Adrenal gland (tissue), 12 donors: ENCODE data around the gene CHRNG. TPM values are rescaled to one million over a fixed set of nuclear protein-coding genes. Genes with fewer than 3 reads are reported as not detected.

ENCODE experiments used
- DNase-seq, 7 donors: peaks; one replicate each; pipeline ENCODE4 v3.0.0-alpha.2; 2019 to 2020
- H3K27ac ChIP-seq, 5 donors: fragments of 200-600 bp; sonication (generic) in 4 of 5; 1 replicate in 3 of 5; 2 replicates in 2 of 5; pipeline versions ENCODE4 v1.5.1 to v1.8.0; 2016 to 2020; ENCODE audit warnings: mild to moderate bottlenecking in 1 of 5
- H3K27me3 ChIP-seq: fragments of 200-600 bp; 2 replicates; pipeline ENCODE4 v1.8.0; 2021
- H3K36me3 ChIP-seq, 2 donors: fragments of 200-600 bp; replicated peaks in 1 of 2; 1 replicate in 1 of 2; 2 replicates in 1 of 2; pipeline versions ENCODE4 v1.5.1 to v1.8.0; 2018 to 2022
- H3K4me1 ChIP-seq, 2 donors: fragments of 200-600 bp; replicated peaks in 1 of 2; 1 replicate in 1 of 2; 2 replicates in 1 of 2; pipeline versions ENCODE4 v1.5.1 to v1.8.0; 2018 to 2021
- H3K4me3 ChIP-seq, 4 donors: fragments of 200-600 bp; sonication (generic) in 3 of 4; one replicate each; pipeline ENCODE4 v1.5.1; 2016 to 2018
- H3K9me3 ChIP-seq, 3 donors: fragments of 200-600 bp; sonication (generic) in 1 of 3; replicated peaks in 1 of 3; 1 replicate in 2 of 3; 2 replicates in 1 of 3; pipeline versions ENCODE4 v1.5.1 to v1.8.0; 2016 to 2021
- POLR2A ChIP-seq, 2 donors: fragments of 450-650 bp; IDR thresholded peaks; one replicate each; pipeline ENCODE4 v1.6.1; 2017; ENCODE audit warnings: antibody characterized with exemption in 2 of 2, mild to moderate bottlenecking in 2 of 2, moderate library complexity in 1 of 2
- WGBS, 4 donors: extraction: QIAGEN DNeasy Blood & Tissue Kit in 2 of 4; methylation state at CpG; one replicate each; pipeline versions ENCODE4 v1.1.5 to v1.1.7; 2013 to 2017; 5-methylcytosine and 5-hydroxymethylcytosine counted together
- intact Hi-C, 2 donors: fragments of 100-400 bp; cut with DNase I; formaldehyde crosslinking; loops; one replicate each; pipeline versions ENCODE4 v1.14.1 to v1.15.0; 2022 to 2023
- polyA plus RNA-seq, 3 donors: library from polyadenylated mRNA; stranded (reverse); fragments of 200-250 nt in 2 of 3; fragments of 350-450 nt in 1 of 3; fragmentation: Illumina TruSeq in 1 of 3; extraction: RNeasy Lipid Tissue Mini Kit (QIAGEN cat#74804) in 1 of 3; gene quantifications; one replicate each; pipeline ENCODE4 v1.2.3, GENCODE V29; 2013 to 2014
- total RNA-seq, 9 donors: library from RNA; depleted of rRNA in 4 of 9; stranded (reverse); fragments of >200 nt in 4 of 9; fragments of 120-200 nt in 1 of 9; fragmentation: NEBNext Ultra II Directional in 1 of 9; extraction: Animal tissue kit (Norgen Biotek cat#: 25700) in 1 of 9; gene quantifications; one replicate each; pipeline versions ENCODE4 v1.1.0 to v1.2.4, GENCODE V29; 2013 to 2023
- TF ChIP-seq, protein P1 (sequence below), 6 experiments: fragments of 450-650 bp in 4 of 6; fragments of 200-600 bp in 2 of 6; sonication (generic) in 1 of 6; IDR thresholded peaks; 1 replicate in 5 of 6; 2 replicates in 1 of 6; pipeline versions ENCODE4 v1.5.1 to v1.8.0; 2016 to 2021; ENCODE audit warnings: antibody characterized with exemption in 6 of 6, mild to moderate bottlenecking in 2 of 6, moderate library complexity in 1 of 6
- donor health status: healthy with polysubstance abuse.
- donor health status: Bipolar disorder and iron deficiency.
- donor health status: DM: yes; HTN: yes; CAD: no.
- donor health status: DM: no; HTN: no; CAD: no.
- donor health status: DM: no; HTN: no; CAD: no.
- donor health status: DM: yes; HTN: yes; CAD: no.

Gene CHRNG
- total and polyA plus RNA-seq, 12 donors: 0.08 to 0.22 TPM; not detected in 10

DNA sequence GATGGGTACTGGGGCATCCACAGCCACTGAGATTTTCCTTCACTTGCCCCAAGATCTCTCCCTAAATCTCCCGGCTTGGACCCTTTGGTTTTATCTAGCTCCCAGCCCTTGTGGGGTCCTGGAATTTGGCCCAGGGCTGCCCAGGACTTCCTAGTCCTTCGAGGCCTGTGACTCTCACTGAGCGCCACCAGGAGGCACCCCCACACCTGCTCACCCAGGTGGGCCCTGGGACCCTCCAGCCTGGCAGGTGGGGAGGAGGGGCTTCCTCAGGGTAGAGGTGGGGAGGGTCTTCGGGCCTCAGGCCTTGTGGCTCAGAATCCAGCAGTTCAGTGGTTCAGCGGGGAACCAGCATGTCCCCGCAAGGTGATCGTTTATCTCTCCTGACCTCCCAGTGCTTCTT, 31.2 kb upstream of the CHRNG start:
- H3K4me1 ChIP-seq: peaks cover 0 to 12% of the 10 kb centered on the region in 2 donors
- no peak overlapping the region for H3K27ac ChIP-seq
- no peak overlapping the region for H3K4me3 ChIP-seq
- no peaks in the 10 kb centered on the region for H3K36me3 ChIP-seq
- H3K27me3 ChIP-seq: no peaks in the 10 kb centered on the region
- DNase-seq: no peak
- TF ChIP-seq, protein P1, sequence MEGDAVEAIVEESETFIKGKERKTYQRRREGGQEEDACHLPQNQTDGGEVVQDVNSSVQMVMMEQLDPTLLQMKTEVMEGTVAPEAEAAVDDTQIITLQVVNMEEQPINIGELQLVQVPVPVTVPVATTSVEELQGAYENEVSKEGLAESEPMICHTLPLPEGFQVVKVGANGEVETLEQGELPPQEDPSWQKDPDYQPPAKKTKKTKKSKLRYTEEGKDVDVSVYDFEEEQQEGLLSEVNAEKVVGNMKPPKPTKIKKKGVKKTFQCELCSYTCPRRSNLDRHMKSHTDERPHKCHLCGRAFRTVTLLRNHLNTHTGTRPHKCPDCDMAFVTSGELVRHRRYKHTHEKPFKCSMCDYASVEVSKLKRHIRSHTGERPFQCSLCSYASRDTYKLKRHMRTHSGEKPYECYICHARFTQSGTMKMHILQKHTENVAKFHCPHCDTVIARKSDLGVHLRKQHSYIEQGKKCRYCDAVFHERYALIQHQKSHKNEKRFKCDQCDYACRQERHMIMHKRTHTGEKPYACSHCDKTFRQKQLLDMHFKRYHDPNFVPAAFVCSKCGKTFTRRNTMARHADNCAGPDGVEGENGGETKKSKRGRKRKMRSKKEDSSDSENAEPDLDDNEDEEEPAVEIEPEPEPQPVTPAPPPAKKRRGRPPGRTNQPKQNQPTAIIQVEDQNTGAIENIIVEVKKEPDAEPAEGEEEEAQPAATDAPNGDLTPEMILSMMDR (IDR thresholded peaks at IDR 0.05): no peak
- no peak for TF ChIP-seq POLR2A (IDR thresholded peaks at IDR 0.05)
- intact Hi-C loops: no loop called here
- WGBS, 4 donors: 75 to 88% (median 84%) methylated on average over 3 to 7 of the region's 7 CpGs
- H3K9me3 ChIP-seq: no peaks in the 10 kb centered on the region

DNA sequence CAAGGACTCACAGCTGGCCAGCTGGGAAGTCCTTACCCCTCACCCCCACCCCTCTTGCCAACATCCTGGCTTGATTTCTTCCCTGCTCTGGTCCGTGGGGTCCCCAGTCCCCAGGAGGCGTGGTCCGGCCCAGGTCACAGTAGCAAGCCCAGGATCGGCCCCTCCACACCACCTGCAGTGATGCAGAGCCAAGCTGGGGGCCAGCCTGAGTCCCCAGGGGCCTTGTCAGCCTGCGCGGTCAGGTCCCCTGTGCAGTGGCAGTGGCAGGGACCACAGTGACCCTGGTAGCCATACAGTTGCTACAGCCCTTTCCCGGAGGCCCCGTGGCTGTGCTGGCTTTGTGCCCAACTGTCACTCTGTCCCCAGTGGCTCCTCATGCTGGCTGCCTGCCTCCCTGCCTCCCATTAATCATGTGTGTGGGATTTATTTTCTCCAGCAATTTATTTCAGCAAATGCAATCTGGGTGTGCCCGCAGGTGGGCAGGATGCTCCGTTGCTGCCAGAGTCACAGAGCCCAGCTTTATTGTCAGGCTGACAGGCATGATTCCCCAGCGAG, 28.1 kb upstream of the CHRNG start:
- WGBS, 4 donors: 43 to 55% (median 43%) methylated on average over 6 to 11 of the region's 11 CpGs
- H3K4me1 ChIP-seq: peaks cover 0 to 14% of the 10 kb centered on the region in 2 donors
- no peak overlapping the region for H3K4me3 ChIP-seq
- no peaks in the 10 kb centered on the region for H3K27me3 ChIP-seq
- no peaks in the 10 kb centered on the region for H3K36me3 ChIP-seq
- peak overlapping the region in 1 of 5 donors; percentile 29 for H3K27ac ChIP-seq
- intact Hi-C loops: loop anchor here in 1 of 2 donors (10.0 kb wide), 1 partner anchor 187 kb away; no protein-coding TSS in a partner anchor
- TF ChIP-seq, protein P1 (IDR thresholded peaks at IDR 0.05): no peak
- no peak for TF ChIP-seq POLR2A (IDR thresholded peaks at IDR 0.05)
- no peaks in the 10 kb centered on the region for H3K9me3 ChIP-seq
- DNase-seq: peak; percentile 58 to 89 (median 78)

DNA sequence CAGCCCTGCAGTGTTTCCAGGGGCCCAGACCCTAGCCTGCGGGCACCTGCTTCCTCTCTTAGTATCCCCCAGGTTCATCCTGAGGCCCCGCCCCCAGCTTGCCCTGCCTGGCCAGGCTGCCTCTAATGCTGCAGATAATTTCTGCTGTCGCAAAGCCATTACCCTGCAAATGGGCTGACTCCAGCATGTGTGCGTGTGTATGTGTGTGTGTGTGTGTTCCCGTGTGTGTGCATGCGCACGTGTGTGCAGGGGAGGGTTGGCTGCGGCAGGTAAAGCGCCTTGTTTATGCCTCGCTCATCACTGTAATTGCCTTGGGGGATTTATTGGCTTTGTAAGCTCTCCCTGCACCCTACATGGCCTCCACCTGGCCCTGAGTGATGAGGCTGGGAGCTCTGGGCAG, 26.9 kb upstream of the CHRNG start:
- peak in 1 of 7 donors; percentile 62 for DNase-seq
- Histone ChIP-seq H3K27me3 (no peaks in the 10 kb centered on the region), H3K36me3 (no peaks in the 10 kb centered on the region), H3K4me1 (peaks cover 0 to 14% of the 10 kb centered on the region in 2 donors), H3K9me3 (no peaks in the 10 kb centered on the region), H3K27ac (no peak overlapping the region), H3K4me3 (no peak overlapping the region)
- TF ChIP-seq POLR2A (IDR thresholded peaks at IDR 0.05): no peak
- TF ChIP-seq, protein P1 (IDR thresholded peaks at IDR 0.05): no peak
- WGBS, 4 donors: 75 to 95% (median 85%) methylated on average over 7 to 10 of the region's 10 CpGs
- intact Hi-C loops: loop anchor here in 1 of 2 donors (10.0 kb wide), 1 partner anchor 188 kb away; no protein-coding TSS in a partner anchor

DNA sequence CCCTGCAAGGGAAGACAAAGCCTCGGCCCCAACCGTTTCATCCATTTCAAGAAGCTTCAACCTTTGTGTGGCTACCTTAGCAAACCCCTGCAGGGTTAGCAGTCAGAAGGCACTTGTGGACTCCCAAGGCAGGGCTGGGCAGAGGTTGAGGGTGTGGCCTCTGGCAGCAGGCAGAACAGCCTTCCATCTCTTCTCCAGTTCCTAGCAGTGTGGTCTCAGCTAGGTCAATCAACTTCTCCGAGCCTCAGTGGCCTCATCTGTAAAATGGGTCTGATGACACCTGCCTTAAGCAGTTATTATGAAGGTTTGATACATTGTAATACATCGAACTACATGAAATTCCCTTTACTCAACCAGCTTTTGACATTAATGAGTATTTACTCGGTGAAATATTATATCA, 26.1 kb upstream of the CHRNG start:
- Histone ChIP-seq H3K36me3 (no peaks in the 10 kb centered on the region), H3K27ac (no peak overlapping the region), H3K27me3 (no peaks in the 10 kb centered on the region), H3K9me3 (no peaks in the 10 kb centered on the region), H3K4me3 (no peak overlapping the region), H3K4me1 (peaks cover 0 to 14% of the 10 kb centered on the region in 2 donors)
- intact Hi-C loops: loop anchor here in 1 of 2 donors (10.0 kb wide), 1 partner anchor 189 kb away; no protein-coding TSS in a partner anchor
- TF ChIP-seq, protein P1 (IDR thresholded peaks at IDR 0.05): no peak
- no peak for TF ChIP-seq POLR2A (IDR thresholded peaks at IDR 0.05)
- no peak for DNase-seq
- 74 to 80% (median 77%) methylated on average over 5 of the region's 5 CpGs for WGBS, 4 donors
